Keratinocyte (primary cell): Measurements from ENCODE around the gene VSNL1.

Source experiments
- EZH2 ChIP-seq: IDR thresholded peaks from one replicate; pipeline ENCODE4 v1.6.1; 2012; ENCODE audit warnings: inconsistent platforms, mild to moderate bottlenecking, low read length, moderate library complexity
- TF ChIP-seq, protein P1 (sequence below), 3 experiments: IDR thresholded peaks in 1 of 3; conservative IDR thresholded peaks in 1 of 3; optimal IDR thresholded peaks in 1 of 3; 2 replicates in 2 of 3; 3 replicates in 1 of 3; pipeline versions ENCODE3 to v1.5.1; 2011; ENCODE audit warnings: low read length in 3 of 3, mild to moderate bottlenecking in 3 of 3, moderate library complexity in 2 of 3, control low read depth in 1 of 3, inconsistent platforms in 1 of 3; ENCODE audit not compliant: insufficient read depth in 2 of 3; ENCODE audit errors: extremely low read depth in 1 of 3

DNA sequence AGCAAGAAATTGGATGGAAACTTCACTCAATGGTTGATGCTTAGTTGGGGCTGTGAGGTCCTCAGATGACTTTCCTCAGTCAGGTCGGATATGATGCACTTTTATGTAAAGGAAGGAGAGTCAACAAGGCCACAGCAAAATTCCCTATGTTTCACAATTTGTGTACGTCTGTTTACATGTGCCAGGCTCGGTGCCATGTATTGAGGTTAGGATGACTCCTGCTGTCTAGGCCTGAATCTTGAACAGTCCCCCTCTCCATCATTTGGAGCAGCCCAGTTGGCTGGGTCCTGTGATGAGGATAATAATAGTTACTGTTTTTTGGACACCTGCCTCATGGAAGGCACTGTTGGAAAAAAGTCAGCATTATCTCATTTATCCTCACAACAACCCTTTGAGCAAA is 43.1 kb downstream of the VSNL1 start:
- TF ChIP-seq, protein P1, sequence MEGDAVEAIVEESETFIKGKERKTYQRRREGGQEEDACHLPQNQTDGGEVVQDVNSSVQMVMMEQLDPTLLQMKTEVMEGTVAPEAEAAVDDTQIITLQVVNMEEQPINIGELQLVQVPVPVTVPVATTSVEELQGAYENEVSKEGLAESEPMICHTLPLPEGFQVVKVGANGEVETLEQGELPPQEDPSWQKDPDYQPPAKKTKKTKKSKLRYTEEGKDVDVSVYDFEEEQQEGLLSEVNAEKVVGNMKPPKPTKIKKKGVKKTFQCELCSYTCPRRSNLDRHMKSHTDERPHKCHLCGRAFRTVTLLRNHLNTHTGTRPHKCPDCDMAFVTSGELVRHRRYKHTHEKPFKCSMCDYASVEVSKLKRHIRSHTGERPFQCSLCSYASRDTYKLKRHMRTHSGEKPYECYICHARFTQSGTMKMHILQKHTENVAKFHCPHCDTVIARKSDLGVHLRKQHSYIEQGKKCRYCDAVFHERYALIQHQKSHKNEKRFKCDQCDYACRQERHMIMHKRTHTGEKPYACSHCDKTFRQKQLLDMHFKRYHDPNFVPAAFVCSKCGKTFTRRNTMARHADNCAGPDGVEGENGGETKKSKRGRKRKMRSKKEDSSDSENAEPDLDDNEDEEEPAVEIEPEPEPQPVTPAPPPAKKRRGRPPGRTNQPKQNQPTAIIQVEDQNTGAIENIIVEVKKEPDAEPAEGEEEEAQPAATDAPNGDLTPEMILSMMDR (optimal IDR thresholded peaks at IDR 0.05 in 1 of 3, IDR thresholded peaks at IDR 0.05 in 1 of 3, conservative IDR thresholded peaks at IDR 0.05 in 1 of 3; ENCODE audit: extremely low read depth in 1 of 3, insufficient read depth in 2 of 3, low read length in 3 of 3) = no peak
- no peak for TF ChIP-seq EZH2
